Hepatocyte (in vitro differentiated cells): ENCODE results near the gene GABBR2. TPM values are rescaled to one million over a fixed set of nuclear protein-coding genes. Genes with fewer than 3 reads are reported as not detected.

Experiments
- DNase-seq: peaks from one replicate; pipeline ENCODE4 v3.0.0-alpha.2; 2016; ENCODE audit warnings: low spot score
- H2AFZ ChIP-seq: fragments of 200-600 bp; sonication (generic); 2 replicates; pipeline ENCODE4 v1.6.0; 2016; ENCODE audit warnings: antibody characterized with exemption, mild to moderate bottlenecking
- H3K27ac ChIP-seq: fragments of 200-600 bp; sonication (generic); 2 replicates; pipeline ENCODE4 v1.5.1; 2016; ENCODE audit warnings: mild to moderate bottlenecking
- H3K27me3 ChIP-seq: fragments of 200-600 bp; sonication (generic); 2 replicates; pipeline ENCODE4 v1.6.1; 2016
- H3K36me3 ChIP-seq: fragments of 200-600 bp; sonication (generic); replicated peaks from 2 replicates; pipeline ENCODE4 v1.5.1; 2016; ENCODE audit warnings: low read depth; ENCODE audit not compliant: insufficient read depth
- H3K4me1 ChIP-seq: fragments of 200-600 bp; sonication (generic); 2 replicates; pipeline ENCODE4 v1.5.1; 2016; ENCODE audit warnings: mild to moderate bottlenecking, moderate library complexity; ENCODE audit not compliant: insufficient read depth
- H3K4me2 ChIP-seq: fragments of 200-600 bp; sonication (generic); 2 replicates; pipeline ENCODE4 v1.6.0; 2016
- H3K4me3 ChIP-seq: fragments of 200-600 bp; sonication (generic); 2 replicates; pipeline ENCODE4 v1.5.1; 2016; ENCODE audit warnings: mild to moderate bottlenecking
- H3K79me2 ChIP-seq: fragments of 200-600 bp; sonication (generic); 2 replicates; pipeline ENCODE4 v1.6.0; 2017; ENCODE audit warnings: mild to moderate bottlenecking
- H3K9me2 ChIP-seq: fragments of 200-600 bp; sonication (generic); replicated peaks from 2 replicates; pipeline ENCODE4 v1.6.0; 2017; ENCODE audit warnings: mild to moderate bottlenecking; ENCODE audit not compliant: insufficient read depth
- H3K9me3 ChIP-seq: fragments of 200-600 bp; sonication (generic); 2 replicates; pipeline ENCODE4 v1.5.1; 2016; ENCODE audit warnings: low read depth, mild to moderate bottlenecking
- H4K20me1 ChIP-seq: fragments of 200-600 bp; sonication (generic); 2 replicates; pipeline ENCODE4 v1.6.0; 2016; ENCODE audit warnings: mild to moderate bottlenecking; ENCODE audit not compliant: insufficient read depth, poor library complexity, severe bottlenecking
- CTCF ChIP-seq: fragments of 200-600 bp; sonication (generic); IDR thresholded peaks from 2 replicates; pipeline ENCODE4 v1.5.1; 2016; ENCODE audit warnings: antibody characterized with exemption, mild to moderate bottlenecking; ENCODE audit not compliant: poor library complexity
- EZH2 ChIP-seq: fragments of 200-600 bp; sonication (generic); IDR thresholded peaks from 2 replicates; pipeline ENCODE4 v1.6.1; 2016; ENCODE audit warnings: antibody characterized with exemption, mild to moderate bottlenecking, borderline replicate concordance
- EZH2phosphoT487 ChIP-seq: fragments of 200-600 bp; sonication (generic); IDR thresholded peaks from one replicate; pipeline ENCODE4 v1.6.1; 2018; ENCODE audit warnings: antibody characterized with exemption, mild to moderate bottlenecking, low read depth, moderate library complexity; ENCODE audit not compliant: unreplicated experiment, severe bottlenecking
- WGBS: methylation state at CpG from one replicate; pipeline ENCODE4 v1.1.6; 2016; ENCODE audit warnings: low lambda C conversion rate; ENCODE audit errors: missing lambda C conversion rate; 5-methylcytosine and 5-hydroxymethylcytosine counted together
- polyA plus RNA-seq: library from polyadenylated mRNA; unstranded; fragments of >200 nt; fragmentation: Nextera tagmentation; extraction: Ambion mirVana; gene quantifications from 2 replicates; pipeline ENCODE4 v1.2.1, GENCODE V29; 2016
- total RNA-seq: library from RNA; depleted of rRNA; stranded (reverse); fragments of >200 nt; gene quantifications from 2 replicates; pipeline ENCODE4 v1.2.3, GENCODE V29; 2014

The GABBR2 gene
- total and polyA plus RNA-seq, 2 experiments from 2014 or later: 0.20 to 0.28 TPM

GRCh38 chr9:98457726-98458370 lies 250.9 kb downstream of the GABBR2 start:
- TF ChIP-seq EZH2: no peak
- TF ChIP-seq CTCF: no peak
- TF ChIP-seq EZH2phosphoT487: no peak
- H3K36me3 ChIP-seq: no peaks in the 10 kb centered on the region
- no peaks in the 10 kb centered on the region for H4K20me1 ChIP-seq
- no peaks in the 10 kb centered on the region for H3K27me3 ChIP-seq
- no peak for DNase-seq
- H3K4me3 ChIP-seq: no peak overlapping the region
- peaks cover 10% of the 10 kb centered on the region for H3K9me3 ChIP-seq
- no peaks in the 10 kb centered on the region for H3K9me2 ChIP-seq
- no peak overlapping the region for H3K27ac ChIP-seq
- 84% methylated on average over 9 of the region's 9 CpGs for WGBS
- no peaks in the 10 kb centered on the region for H3K4me1 ChIP-seq
- no peak overlapping the region for H3K4me2 ChIP-seq
- no peak overlapping the region for H2AFZ ChIP-seq
- no peaks in the 10 kb centered on the region for H3K79me2 ChIP-seq

GRCh38 chr9:98456156-98456613 lies 252.6 kb downstream of the GABBR2 start:
- WGBS: 20% methylated on average over 2 of the region's 2 CpGs

GRCh38 chr9:98455256-98456155 lies 253.2 kb downstream of the GABBR2 start:
- no peak overlapping the region for H3K4me3 ChIP-seq
- WGBS: 68% methylated on average over 12 of the region's 12 CpGs
- no peak overlapping the region for H3K4me2 ChIP-seq
- TF ChIP-seq CTCF (no peak), EZH2 (no peak), EZH2phosphoT487 (no peak)
- peak; percentile 26 for DNase-seq
- no peak overlapping the region for H3K27ac ChIP-seq
- H3K27me3 ChIP-seq: no peaks in the 10 kb centered on the region
- H3K79me2 ChIP-seq: no peaks in the 10 kb centered on the region
- no peaks in the 10 kb centered on the region for H3K9me2 ChIP-seq
- H3K4me1 ChIP-seq: no peaks in the 10 kb centered on the region
- no peaks in the 10 kb centered on the region for H3K36me3 ChIP-seq
- H3K9me3 ChIP-seq: peaks cover 1% of the 10 kb centered on the region
- H2AFZ ChIP-seq: no peak overlapping the region
- no peaks in the 10 kb centered on the region for H4K20me1 ChIP-seq

More at GRCh38 chr9:98456156-98456613, 252.6 kb downstream of the GABBR2 start:
- H3K9me2 ChIP-seq: no peaks in the 10 kb centered on the region
- H3K36me3 ChIP-seq: no peaks in the 10 kb centered on the region
- H3K4me1 ChIP-seq: no peaks in the 10 kb centered on the region
- no peaks in the 10 kb centered on the region for H3K79me2 ChIP-seq
- H3K27me3 ChIP-seq: no peaks in the 10 kb centered on the region
- DNase-seq: no peak
- no peak overlapping the region for H3K4me2 ChIP-seq
- H3K9me3 ChIP-seq: peaks cover 8% of the 10 kb centered on the region
- H3K4me3 ChIP-seq: no peak overlapping the region
- H4K20me1 ChIP-seq: no peaks in the 10 kb centered on the region
- no peak overlapping the region for H3K27ac ChIP-seq
- H2AFZ ChIP-seq: no peak overlapping the region
- no peak for TF ChIP-seq CTCF
- no peak for TF ChIP-seq EZH2phosphoT487
- no peak for TF ChIP-seq EZH2
